ENCODE results near the gene ARMH3. TPM values are rescaled to one million over a fixed set of nuclear protein-coding genes. Genes with fewer than 3 reads are reported as not detected.

Gene ARMH3
- total RNA-seq, 1 donor from 2014 or later, result 26.6 TPM

- Mint-ChIP-seq H3K36me3 (no peaks in the 10 kb centered on the region), H3K4me3 (no peak overlapping the region)
- no peak for DNase-seq (ENCODE audit: low spot score in 2 of 2, unreplicated experiment in 2 of 2)
Measured at GRCh38 chr10:101892782-101893391, 163.1 kb downstream of the ARMH3 start.

GRCh38 chr10:101889256-101890210 lies 166.4 kb downstream of the ARMH3 start:
- DNase-seq (ENCODE audit: low spot score in 2 of 2, unreplicated experiment in 2 of 2), result peak; percentile 35 to 73
- Mint-ChIP-seq H3K4me1 (no peaks in the 10 kb centered on the region), H3K36me3 (peaks cover 3% of the 10 kb centered on the region), H3K27me3 (ENCODE audit: low read depth) (no peaks in the 10 kb centered on the region), H3K9me3 (no peaks in the 10 kb centered on the region), H3K4me3 (no peak overlapping the region), H3K27ac (no peak overlapping the region)
- TF ChIP-seq CTCF (IDR thresholded peaks at IDR 0.05; ENCODE audit: unreplicated experiment), result peak; percentile 84

More at GRCh38 chr10:101892782-101893391, 163.1 kb downstream of the ARMH3 start:
- Mint-ChIP-seq H3K4me1 (peaks cover 5% of the 10 kb centered on the region), H3K27ac (no peak overlapping the region), H3K9me3 (no peaks in the 10 kb centered on the region), H3K27me3 (ENCODE audit: low read depth) (no peaks in the 10 kb centered on the region)
- no peak for TF ChIP-seq CTCF (IDR thresholded peaks at IDR 0.05; ENCODE audit: unreplicated experiment)

GRCh38 chr10:101888251-101888949 lies 167.6 kb downstream of the ARMH3 start:
- no peak overlapping the region for H3K27ac Mint-ChIP-seq
- TF ChIP-seq CTCF (IDR thresholded peaks at IDR 0.05; ENCODE audit: unreplicated experiment), result no peak
- H3K27me3 Mint-ChIP-seq (ENCODE audit: low read depth), result no peaks in the 10 kb centered on the region
- H3K9me3 Mint-ChIP-seq, result no peaks in the 10 kb centered on the region
- H3K36me3 Mint-ChIP-seq, result peaks cover 3% of the 10 kb centered on the region
- H3K4me3 Mint-ChIP-seq, result no peak overlapping the region
- H3K4me1 Mint-ChIP-seq, result no peaks in the 10 kb centered on the region
- DNase-seq (ENCODE audit: low spot score in 2 of 2, unreplicated experiment in 2 of 2), result no peak

GRCh38 chr10:101887775-101888174 lies 168.2 kb downstream of the ARMH3 start:
- Mint-ChIP-seq H3K36me3 (peaks cover 3% of the 10 kb centered on the region), H3K4me1 (no peaks in the 10 kb centered on the region), H3K4me3 (no peak overlapping the region), H3K27me3 (ENCODE audit: low read depth) (no peaks in the 10 kb centered on the region), H3K9me3 (no peaks in the 10 kb centered on the region), H3K27ac (no peak overlapping the region)
- no peak for DNase-seq (ENCODE audit: low spot score in 2 of 2, unreplicated experiment in 2 of 2)
- TF ChIP-seq CTCF (IDR thresholded peaks at IDR 0.05; ENCODE audit: unreplicated experiment), result no peak

GRCh38 chr10:101886521-101887312 lies 169.3 kb downstream of the ARMH3 start:
- H3K9me3 Mint-ChIP-seq, result no peaks in the 10 kb centered on the region
- no peak for TF ChIP-seq CTCF (IDR thresholded peaks at IDR 0.05; ENCODE audit: unreplicated experiment)

More at GRCh38 chr10:101886521-101887312, 169.3 kb downstream of the ARMH3 start:
- H3K4me3 Mint-ChIP-seq, result no peak overlapping the region
- H3K27me3 Mint-ChIP-seq (ENCODE audit: low read depth), result no peaks in the 10 kb centered on the region
- H3K36me3 Mint-ChIP-seq, result peaks cover 3% of the 10 kb centered on the region
- no peaks in the 10 kb centered on the region for H3K4me1 Mint-ChIP-seq
- no peak for DNase-seq (ENCODE audit: low spot score in 2 of 2, unreplicated experiment in 2 of 2)
- no peak overlapping the region for H3K27ac Mint-ChIP-seq
